ENCODE data around the gene DNAJB9.

The DNAJB9 gene

GRCh38 chr7:108613949-108614381 is 44.3 kb downstream of the DNAJB9 start:
- DNase-seq (ENCODE audit: low read depth, low spot score) = no peak
- TF ChIP-seq CTCF (IDR thresholded peaks at IDR 0.05; ENCODE audit: low read depth, low read length) = no peak
- H3K4me3 ChIP-seq (ENCODE audit: low read depth, low read length) = no peak overlapping the region
- in situ Hi-C loops (cut with HindIII; ENCODE audit: low sequenced_read_pairs) = no loop called here

- TF ChIP-seq CTCF (IDR thresholded peaks at IDR 0.05; ENCODE audit: low read depth, low read length) = no peak
These were observed 45.2 kb downstream of the DNAJB9 start for GRCh38 chr7:108614896-108615295.

GRCh38 chr7:108618056-108618455 is 48.4 kb downstream of the DNAJB9 start:
- DNase-seq (ENCODE audit: low read depth, low spot score) = no peak
- TF ChIP-seq CTCF (IDR thresholded peaks at IDR 0.05; ENCODE audit: low read depth, low read length) = no peak
- in situ Hi-C loops (cut with HindIII; ENCODE audit: low sequenced_read_pairs) = no loop called here
- no peak overlapping the region for H3K4me3 ChIP-seq (ENCODE audit: low read depth, low read length)

More at GRCh38 chr7:108614896-108615295, 45.2 kb downstream of the DNAJB9 start:
- no peak overlapping the region for H3K4me3 ChIP-seq (ENCODE audit: low read depth, low read length)
- no peak for DNase-seq (ENCODE audit: low read depth, low spot score)
- in situ Hi-C loops (cut with HindIII; ENCODE audit: low sequenced_read_pairs) = no loop called here

- DNase-seq (ENCODE audit: low read depth, low spot score) = no peak
- no peak for TF ChIP-seq CTCF (IDR thresholded peaks at IDR 0.05; ENCODE audit: low read depth, low read length)
- no peak overlapping the region for H3K4me3 ChIP-seq (ENCODE audit: low read depth, low read length)
- in situ Hi-C loops (cut with HindIII; ENCODE audit: low sequenced_read_pairs) = no loop called here
These were observed 53.5 kb downstream of the DNAJB9 start for GRCh38 chr7:108623220-108623619.
